ENCODE data around the gene RFNG. TPM values are rescaled to one million over a fixed set of nuclear protein-coding genes. Genes with fewer than 3 reads are reported as not detected.

Gene RFNG
- total RNA-seq, result 35.7 TPM

- peak; percentile 82 for DNase-seq
Observed at GRCh38 chr17:82051776-82052637, at the start of gene RFNG, which contains the start of gene GPS1. Gene RFNG, minus strand, starts transcription at chr17:82051811. Its CDS starts 45 bp downstream, at chr17:82051766. Gene GPS1, plus strand, starts transcription at chr17:82051898. Its CDS starts 34 bp downstream, at chr17:82051932.

GRCh38 chr17:82101301-82101715 is 49.7 kb upstream of the RFNG start:
- DNase-seq, result no peak

- no peak for DNase-seq
Observed at GRCh38 chr17:82100502-82101298, 49.1 kb upstream of the RFNG start.

- no peak for DNase-seq
Observed at GRCh38 chr17:82098939-82099763, 47.5 kb upstream of the RFNG start.

- DNase-seq, result peak; percentile 97
Observed at GRCh38 chr17:82098169-82098938, 46.7 kb upstream of the RFNG start, which contains the start of gene FASN. Gene FASN, minus strand, starts transcription at chr17:82098236. Its CDS starts 1,791 bp downstream, at chr17:82096445.

- DNase-seq, result no peak
Observed at GRCh38 chr17:82097919-82098168, 46.2 kb upstream of the RFNG start.

GRCh38 chr17:82097184-82097918 is 45.7 kb upstream of the RFNG start:
- DNase-seq, result peak; percentile 35

GRCh38 chr17:82096709-82097183 is 45.1 kb upstream of the RFNG start:
- DNase-seq, result no peak

GRCh38 chr17:82095777-82096708 is 44.4 kb upstream of the RFNG start:
- DNase-seq, result no peak

- DNase-seq, result no peak
Observed at GRCh38 chr17:82094931-82095776, 43.5 kb upstream of the RFNG start.

GRCh38 chr17:82092995-82093751 is 41.6 kb upstream of the RFNG start:
- no peak for DNase-seq

GRCh38 chr17:82092628-82092994 is 41.0 kb upstream of the RFNG start:
- DNase-seq, result no peak

GRCh38 chr17:82092094-82092586 is 40.5 kb upstream of the RFNG start:
- DNase-seq, result no peak

GRCh38 chr17:82091264-82092066 is 39.9 kb upstream of the RFNG start:
- no peak for DNase-seq

GRCh38 chr17:82090549-82091263 is 39.1 kb upstream of the RFNG start:
- no peak for DNase-seq
